Peyer's patch (tissue), 4 donors: Measurements from ENCODE around the gene BCAS3. TPM values are rescaled to one million over a fixed set of nuclear protein-coding genes. Genes with fewer than 3 reads are reported as not detected.
"Not testable (repeated sequence)": the region's sequence is repeated elsewhere in the genome, so short reads cannot be mapped to it uniquely, and the experiment has no call there.

Source experiments
- DNase-seq, 3 donors: peaks; one replicate each; pipeline ENCODE4 v3.0.0-alpha.2; 2017 to 2019
- H3K27ac ChIP-seq, 4 donors: fragments of 200-600 bp; sonication (generic); one replicate each; pipeline ENCODE4 v1.5.1; 2016 to 2019
- H3K27me3 ChIP-seq, 2 donors: fragments of 200-600 bp; sonication (generic); one replicate each; pipeline ENCODE4 v1.5.1; 2019
- H3K36me3 ChIP-seq, 3 donors: fragments of 200-600 bp; sonication (generic); one replicate each; pipeline ENCODE4 v1.5.1; 2016 to 2019
- H3K4me1 ChIP-seq, 4 donors: fragments of 200-600 bp; sonication (generic); one replicate each; pipeline ENCODE4 v1.5.1; 2016 to 2019
- H3K4me3 ChIP-seq, 4 donors: fragments of 200-600 bp; sonication (generic); 1 replicate in 3 of 4; 2 replicates in 1 of 4; pipeline ENCODE4 v1.5.1; 2016 to 2019; ENCODE audit warnings: mild to moderate bottlenecking in 1 of 4
- H3K9me3 ChIP-seq, 4 donors: fragments of 200-600 bp; sonication (generic); one replicate each; pipeline ENCODE4 v1.5.1; 2016 to 2019; ENCODE audit warnings: mild to moderate bottlenecking in 1 of 4
- POLR2A ChIP-seq, 2 donors: fragments of 450-650 bp; IDR thresholded peaks; one replicate each; pipeline ENCODE4 v1.5.1; 2017; ENCODE audit warnings: antibody characterized with exemption in 2 of 2, mild to moderate bottlenecking in 2 of 2, moderate library complexity in 2 of 2
- total RNA-seq, 4 donors: library from RNA; depleted of rRNA; stranded (reverse); fragments of >200 nt; gene quantifications; one replicate each; pipeline ENCODE4 v1.1.0, GENCODE V29; 2016
- TF ChIP-seq, protein P1 (sequence below), 6 experiments: fragments of 450-650 bp in 4 of 6; fragments of 200-600 bp in 2 of 6; sonication (generic) in 1 of 6; IDR thresholded peaks; one replicate each; pipeline ENCODE4 v1.5.1; 2017 to 2019; ENCODE audit warnings: antibody characterized with exemption in 6 of 6, mild to moderate bottlenecking in 3 of 6, moderate library complexity in 1 of 6

BCAS3 gene
- total RNA-seq, 4 donors from 2014 or later: 25.7 to 109 (median 57.1) TPM

DNA sequence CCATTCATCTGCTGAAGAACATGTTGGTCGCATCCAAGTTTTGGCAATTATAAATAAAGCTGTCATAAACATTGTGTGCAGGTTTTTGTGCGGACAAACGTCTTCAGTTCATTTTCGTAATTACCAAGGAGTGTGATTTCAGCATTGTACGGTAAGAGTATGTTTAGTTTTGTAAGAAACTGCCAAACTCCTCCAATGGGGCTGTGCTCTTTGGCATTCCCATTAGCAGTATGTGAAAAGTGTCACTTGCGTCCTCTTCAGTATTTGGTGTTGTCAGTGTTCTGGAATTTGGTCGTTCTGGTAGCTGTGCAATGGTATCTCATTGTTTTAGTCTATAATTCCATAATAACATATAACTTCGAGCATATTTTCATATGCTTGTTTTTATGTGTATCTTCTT lies 120.9 kb downstream of the BCAS3 start:
- Histone ChIP-seq H3K27me3 (no peaks in the 10 kb centered on the region), H3K4me3 (no peak overlapping the region), H3K4me1 (no peaks in the 10 kb centered on the region), H3K9me3 (no peaks in the 10 kb centered on the region), H3K27ac (no peak overlapping the region), H3K36me3 (no peaks in the 10 kb centered on the region)
- no peak for DNase-seq
- TF ChIP-seq POLR2A (IDR thresholded peaks at IDR 0.05): no peak
- TF ChIP-seq, protein P1, sequence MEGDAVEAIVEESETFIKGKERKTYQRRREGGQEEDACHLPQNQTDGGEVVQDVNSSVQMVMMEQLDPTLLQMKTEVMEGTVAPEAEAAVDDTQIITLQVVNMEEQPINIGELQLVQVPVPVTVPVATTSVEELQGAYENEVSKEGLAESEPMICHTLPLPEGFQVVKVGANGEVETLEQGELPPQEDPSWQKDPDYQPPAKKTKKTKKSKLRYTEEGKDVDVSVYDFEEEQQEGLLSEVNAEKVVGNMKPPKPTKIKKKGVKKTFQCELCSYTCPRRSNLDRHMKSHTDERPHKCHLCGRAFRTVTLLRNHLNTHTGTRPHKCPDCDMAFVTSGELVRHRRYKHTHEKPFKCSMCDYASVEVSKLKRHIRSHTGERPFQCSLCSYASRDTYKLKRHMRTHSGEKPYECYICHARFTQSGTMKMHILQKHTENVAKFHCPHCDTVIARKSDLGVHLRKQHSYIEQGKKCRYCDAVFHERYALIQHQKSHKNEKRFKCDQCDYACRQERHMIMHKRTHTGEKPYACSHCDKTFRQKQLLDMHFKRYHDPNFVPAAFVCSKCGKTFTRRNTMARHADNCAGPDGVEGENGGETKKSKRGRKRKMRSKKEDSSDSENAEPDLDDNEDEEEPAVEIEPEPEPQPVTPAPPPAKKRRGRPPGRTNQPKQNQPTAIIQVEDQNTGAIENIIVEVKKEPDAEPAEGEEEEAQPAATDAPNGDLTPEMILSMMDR (IDR thresholded peaks at IDR 0.05): no peak

DNA sequence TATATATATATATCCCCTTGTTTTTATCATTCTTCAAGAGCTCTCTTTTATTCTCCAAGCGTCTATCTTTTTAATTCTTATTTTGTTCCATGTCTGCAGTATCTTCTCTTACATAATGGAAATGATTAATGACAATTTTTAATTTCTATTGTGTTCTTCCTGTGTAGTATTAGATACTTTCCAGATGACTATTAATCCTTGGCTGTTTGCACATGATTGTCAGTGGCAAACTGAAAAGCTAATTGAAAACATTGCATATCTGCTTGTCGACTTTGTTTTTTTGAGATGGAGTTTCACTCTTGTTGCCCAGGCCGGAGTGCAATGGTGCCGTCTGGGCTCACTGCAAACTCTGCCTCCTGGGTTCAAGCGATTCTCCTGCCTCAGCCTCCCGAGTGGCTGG lies 124.7 kb downstream of the BCAS3 start:
- TF ChIP-seq POLR2A (IDR thresholded peaks at IDR 0.05): no peak
- TF ChIP-seq, protein P1 (IDR thresholded peaks at IDR 0.05): no peak
- Histone ChIP-seq H3K36me3 (no peaks in the 10 kb centered on the region), H3K9me3 (no peaks in the 10 kb centered on the region), H3K27me3 (no peaks in the 10 kb centered on the region), H3K4me3 (no peak overlapping the region), H3K27ac (no peak overlapping the region), H3K4me1 (no peaks in the 10 kb centered on the region)
- DNase-seq: no peak

DNA sequence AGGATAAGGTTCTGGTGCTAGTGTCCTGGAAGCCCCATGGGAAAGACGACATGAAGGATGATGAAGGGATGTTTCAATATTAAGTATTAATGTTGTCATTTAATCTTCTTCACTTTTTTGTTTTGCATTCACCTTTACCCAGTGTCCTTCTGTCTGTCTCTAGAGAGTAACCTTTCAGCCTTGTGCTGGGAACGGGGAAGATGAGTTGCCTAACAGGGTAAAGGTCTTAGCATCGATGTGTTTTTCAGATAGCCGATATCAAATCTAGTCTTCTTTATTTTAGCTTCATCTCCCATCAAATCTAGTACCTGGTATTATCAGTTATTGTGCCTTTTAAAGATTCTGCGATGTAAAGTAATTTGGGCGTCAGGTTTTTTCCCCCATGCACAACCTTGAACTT lies 125.4 kb downstream of the BCAS3 start:
- Histone ChIP-seq H3K4me3 (no peak overlapping the region), H3K27ac (no peak overlapping the region), H3K36me3 (no peaks in the 10 kb centered on the region), H3K9me3 (no peaks in the 10 kb centered on the region), H3K27me3 (no peaks in the 10 kb centered on the region), H3K4me1 (no peaks in the 10 kb centered on the region)
- TF ChIP-seq, protein P1 (IDR thresholded peaks at IDR 0.05): no peak
- no peak for TF ChIP-seq POLR2A (IDR thresholded peaks at IDR 0.05)
- no peak for DNase-seq

DNA sequence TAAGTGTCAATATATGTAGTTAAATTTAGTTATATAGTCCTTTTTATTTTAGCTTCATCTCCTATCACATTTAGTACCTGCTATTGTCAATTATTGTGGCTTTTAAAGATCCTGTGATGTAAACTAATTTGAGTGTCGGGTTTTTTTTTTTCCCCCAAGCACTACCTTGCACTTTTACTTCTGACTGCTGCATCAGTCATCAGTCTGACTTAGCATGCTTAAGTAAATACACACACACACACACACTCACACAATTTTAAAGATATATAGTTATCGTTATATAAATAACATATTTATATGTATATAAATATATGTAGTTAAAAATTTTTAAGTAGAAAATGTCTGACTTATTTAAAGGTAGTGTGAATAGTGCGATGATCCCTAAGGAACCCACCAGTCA lies 127.2 kb downstream of the BCAS3 start:
- Histone ChIP-seq H3K27me3 (no peaks in the 10 kb centered on the region), H3K36me3 (no peaks in the 10 kb centered on the region), H3K4me1 (no peaks in the 10 kb centered on the region), H3K9me3 (no peaks in the 10 kb centered on the region), H3K27ac (no peak overlapping the region), H3K4me3 (no peak overlapping the region)
- TF ChIP-seq POLR2A (IDR thresholded peaks at IDR 0.05): no peak
- TF ChIP-seq, protein P1 (IDR thresholded peaks at IDR 0.05): no peak
- DNase-seq: no peak

DNA sequence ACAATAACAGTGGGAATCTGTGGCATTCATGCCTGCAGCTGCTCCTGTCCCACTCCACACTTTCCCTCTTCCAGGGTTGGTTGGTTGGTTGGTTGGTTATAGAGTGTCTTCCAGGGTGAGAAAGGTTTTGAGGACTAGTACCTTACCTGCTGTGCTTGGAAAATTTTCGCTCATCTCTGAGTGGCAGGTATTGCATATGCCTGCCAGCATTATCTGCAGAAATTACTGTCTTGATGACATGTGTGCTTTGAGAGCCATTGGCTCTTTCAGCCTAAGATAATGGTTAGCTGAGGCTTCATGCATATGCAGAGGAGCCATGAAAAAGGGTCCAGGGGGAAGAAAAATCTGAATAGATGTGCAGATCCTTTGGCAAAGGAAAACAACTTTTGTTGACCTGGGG lies 131.8 kb downstream of the BCAS3 start:
- no peaks in the 10 kb centered on the region for H3K27me3 ChIP-seq
- H3K4me3 ChIP-seq: no peak overlapping the region
- peaks cover 0 to 2% (median 0%) of the 10 kb centered on the region in 4 donors for H3K9me3 ChIP-seq
- H3K36me3 ChIP-seq: peaks cover 0 to 6% (median 0%) of the 10 kb centered on the region in 3 donors
- TF ChIP-seq, protein P1 (IDR thresholded peaks at IDR 0.05): no peak
- no peak for TF ChIP-seq POLR2A (IDR thresholded peaks at IDR 0.05)
- no peak for DNase-seq
- no peak overlapping the region for H3K27ac ChIP-seq
- H3K4me1 ChIP-seq: no peaks in the 10 kb centered on the region

DNA sequence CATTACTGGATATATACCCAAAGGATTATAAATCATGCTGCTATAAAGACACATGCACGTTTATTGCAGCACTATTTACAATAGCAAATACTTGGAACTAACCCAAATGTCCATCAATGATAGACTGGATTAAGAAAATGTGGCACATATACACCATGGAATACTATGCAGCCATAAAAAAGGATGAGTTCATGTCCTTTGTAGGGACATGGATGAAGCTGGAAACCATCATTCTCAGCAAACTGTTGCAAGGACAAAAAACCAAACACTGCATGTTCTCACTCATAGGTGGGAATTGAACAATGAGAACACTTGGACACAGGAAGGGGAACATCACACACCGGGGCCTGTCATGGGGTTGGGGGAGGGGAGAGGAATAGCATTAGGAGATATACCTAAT lies 137.3 kb downstream of the BCAS3 start:
- DNase-seq, H3K4me3 ChIP-seq, H3K27me3 ChIP-seq, H3K4me1 ChIP-seq, H3K36me3 ChIP-seq, H3K9me3 ChIP-seq, H3K27ac ChIP-seq: not testable (repeated sequence)
